ENCODE results near the gene SND1. TPM values are rescaled to one million over a fixed set of nuclear protein-coding genes. Genes with fewer than 3 reads are reported as not detected.

The SND1 gene
- total and polyA plus RNA-seq, 2 donors (not counting 1 experiment from before 2014, with no cell fraction given), result 44.4 to 165 TPM

- H3K27ac Mint-ChIP-seq, result no peak overlapping the region
- H3K36me3 ChIP-seq (replicated peaks in 1 of 2; ENCODE audit: control extremely low read depth in 1 of 2, control insufficient read depth in 1 of 2, extremely low read depth in 1 of 2, insufficient read depth in 2 of 2, low read length in 1 of 2), result no peaks in the 10 kb centered on the region
- H3K4me3 Mint-ChIP-seq, result no peak overlapping the region
- ChIA-PET POLR2A (no interaction called here), CTCF (no interaction called here)
- peaks cover 3% of the 10 kb centered on the region for H4K20me1 ChIP-seq (ENCODE audit: control insufficient read depth, insufficient read depth, low read length, poor library complexity, severe bottlenecking)
- H3K9me3 Mint-ChIP-seq (ENCODE audit: insufficient read depth), result no peaks in the 10 kb centered on the region
- WGBS (ENCODE audit: insufficient coverage), result no CpG with 5 or more reads among the region's 1 CpG
- H3K27me3 Mint-ChIP-seq, result no peaks in the 10 kb centered on the region
- DNase-seq, result no peak
- no peak overlapping the region for H3K9ac ChIP-seq (ENCODE audit: low read length)
- H3K27ac ChIP-seq (ENCODE audit: low read length in 2 of 2), result no peak overlapping the region
- no peaks in the 10 kb centered on the region for H3K27me3 ChIP-seq (replicated peaks in 1 of 4; ENCODE audit: control extremely low read depth in 1 of 4, control insufficient read depth in 3 of 4, insufficient read depth in 4 of 4, low read length in 3 of 4)
- peaks cover 11 to 17% of the 10 kb centered on the region in 2 donors for H3K4me1 ChIP-seq (ENCODE audit: control insufficient read depth in 2 of 2, insufficient read depth in 2 of 2, low read length in 2 of 2)
- intact Hi-C loops (cut with micrococcal nuclease), result no loop called here
- H3K9me3 ChIP-seq (ENCODE audit: control extremely low read depth in 1 of 3, control insufficient read depth in 2 of 3, insufficient read depth in 1 of 3, low read length in 2 of 3), result no peaks in the 10 kb centered on the region
- TF ChIP-seq CTCF (IDR thresholded peaks at IDR 0.05), result no peak
- TF ChIP-seq EZH2 (IDR thresholded peaks at IDR 0.05; ENCODE audit: borderline replicate concordance, insufficient read depth, low read depth, low read length, poor library complexity, severe bottlenecking), result no peak
- no peak overlapping the region for H2AFZ ChIP-seq (ENCODE audit: insufficient read depth, low read depth, low read length, poor library complexity, severe bottlenecking)
- no peak for ATAC-seq (ENCODE audit: low read depth)
- no peak overlapping the region for H3K4me3 ChIP-seq (ENCODE audit: control extremely low read depth in 1 of 5, extremely low read depth in 1 of 5, insufficient read depth in 1 of 5, low read depth in 2 of 5, low read length in 4 of 5)
- H3K79me2 ChIP-seq (ENCODE audit: control insufficient read depth, insufficient read depth, low read length), result peaks cover 12% of the 10 kb centered on the region
- H3K4me1 Mint-ChIP-seq, result peaks cover 29% of the 10 kb centered on the region
- H3K4me2 ChIP-seq (replicated peaks; ENCODE audit: low read depth, low read length, poor library complexity, severe bottlenecking), result no peak overlapping the region
Measured at GRCh38 chr7:127780489-127780888, 128.5 kb downstream of the SND1 start.

GRCh38 chr7:127781081-127781480, 129.1 kb downstream of the SND1 start:
- TF ChIP-seq CTCF (IDR thresholded peaks at IDR 0.05) (no peak), EZH2 (IDR thresholded peaks at IDR 0.05; ENCODE audit: borderline replicate concordance, insufficient read depth, low read depth, low read length, poor library complexity, severe bottlenecking) (no peak)
- no peak for ATAC-seq (ENCODE audit: low read depth)
- no peak overlapping the region for H2AFZ ChIP-seq (ENCODE audit: insufficient read depth, low read depth, low read length, poor library complexity, severe bottlenecking)
- no peaks in the 10 kb centered on the region for H3K36me3 ChIP-seq (replicated peaks in 1 of 2; ENCODE audit: control extremely low read depth in 1 of 2, control insufficient read depth in 1 of 2, extremely low read depth in 1 of 2, insufficient read depth in 2 of 2, low read length in 1 of 2)
- Mint-ChIP-seq H3K9me3 (ENCODE audit: insufficient read depth) (no peaks in the 10 kb centered on the region), H3K4me3 (no peak overlapping the region), H3K27me3 (no peaks in the 10 kb centered on the region), H3K27ac (no peak overlapping the region), H3K4me1 (peaks cover 29% of the 10 kb centered on the region)
- H3K79me2 ChIP-seq (ENCODE audit: control insufficient read depth, insufficient read depth, low read length), result peaks cover 18% of the 10 kb centered on the region
- peaks cover 3% of the 10 kb centered on the region for H4K20me1 ChIP-seq (ENCODE audit: control insufficient read depth, insufficient read depth, low read length, poor library complexity, severe bottlenecking)
- CTCF ChIA-PET, result interaction anchor here (0.6 kb wide), 1 partner anchor 8 kb away, joined by 3 read pairs; no protein-coding TSS in a partner anchor
- no peak overlapping the region for H3K4me2 ChIP-seq (replicated peaks; ENCODE audit: low read depth, low read length, poor library complexity, severe bottlenecking)
- DNase-seq, result no peak
- H3K27ac ChIP-seq (ENCODE audit: low read length in 2 of 2), result no peak overlapping the region
- POLR2A ChIA-PET, result interaction anchor here (0.6 kb wide), 1 partner anchor 121 kb away, joined by 3 read pairs; no protein-coding TSS in a partner anchor
- no CpG with 5 or more reads among the region's 4 CpGs for WGBS (ENCODE audit: insufficient coverage)
- no peaks in the 10 kb centered on the region for H3K27me3 ChIP-seq (replicated peaks in 1 of 4; ENCODE audit: control extremely low read depth in 1 of 4, control insufficient read depth in 3 of 4, insufficient read depth in 4 of 4, low read length in 3 of 4)
- H3K9me3 ChIP-seq (ENCODE audit: control extremely low read depth in 1 of 3, control insufficient read depth in 2 of 3, insufficient read depth in 1 of 3, low read length in 2 of 3), result no peaks in the 10 kb centered on the region
- H3K4me3 ChIP-seq (ENCODE audit: control extremely low read depth in 1 of 5, extremely low read depth in 1 of 5, insufficient read depth in 1 of 5, low read depth in 2 of 5, low read length in 4 of 5), result no peak overlapping the region
- H3K4me1 ChIP-seq (ENCODE audit: control insufficient read depth in 2 of 2, insufficient read depth in 2 of 2, low read length in 2 of 2), result peaks cover 11 to 17% of the 10 kb centered on the region in 2 donors
- intact Hi-C loops (cut with micrococcal nuclease), result no loop called here
- no peak overlapping the region for H3K9ac ChIP-seq (ENCODE audit: low read length)

Data from B cell (primary cell).